Astrocyte of the spinal cord (primary cell): ENCODE results near the gene GPD2.
A peak's percentile ranks its signal among the peaks of the same experiment; 100 is the strongest.

Source experiments
- DNase-seq: peaks from one replicate; pipeline ENCODE4 v3.0.0; 2011; ENCODE audit warnings: low read depth, low spot score
- H3K4me3 ChIP-seq: 2 replicates; pipeline ENCODE4 v1.5.1; 2011; ENCODE audit warnings: low read depth, mild to moderate bottlenecking, low read length, moderate library complexity
- in situ Hi-C: cut with HindIII; loops from 2 replicates; pipeline ENCODE4 v1.10.0; 2017; ENCODE audit warnings: low sequenced_read_pairs
- TF ChIP-seq, protein P1 (sequence below): IDR thresholded peaks from 2 replicates; pipeline ENCODE4 v1.5.1; 2012; ENCODE audit warnings: low read depth, mild to moderate bottlenecking, low read length, inconsistent platforms

The GPD2 gene

DNA sequence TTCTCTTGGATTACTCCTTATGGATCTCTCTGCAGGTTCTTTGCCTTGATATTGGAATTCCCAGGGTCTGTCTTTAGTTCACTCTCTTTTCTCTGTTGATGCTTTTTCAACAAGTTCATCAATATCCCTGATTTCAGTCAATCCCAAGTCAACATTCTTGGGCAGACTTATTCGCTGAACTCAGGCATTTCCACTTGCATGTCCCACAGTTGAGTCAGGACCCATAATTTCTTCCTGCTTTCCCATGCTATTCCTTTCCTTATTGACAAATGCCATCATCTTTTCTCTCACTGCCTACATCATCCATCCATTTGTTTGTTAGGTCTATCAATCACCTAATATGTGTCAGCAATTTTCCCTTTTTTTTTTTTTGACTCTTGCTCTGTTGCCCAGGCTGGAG, 11.6 kb downstream of the GPD2 start:
- H3K4me3 ChIP-seq, result no peak overlapping the region

DNA sequence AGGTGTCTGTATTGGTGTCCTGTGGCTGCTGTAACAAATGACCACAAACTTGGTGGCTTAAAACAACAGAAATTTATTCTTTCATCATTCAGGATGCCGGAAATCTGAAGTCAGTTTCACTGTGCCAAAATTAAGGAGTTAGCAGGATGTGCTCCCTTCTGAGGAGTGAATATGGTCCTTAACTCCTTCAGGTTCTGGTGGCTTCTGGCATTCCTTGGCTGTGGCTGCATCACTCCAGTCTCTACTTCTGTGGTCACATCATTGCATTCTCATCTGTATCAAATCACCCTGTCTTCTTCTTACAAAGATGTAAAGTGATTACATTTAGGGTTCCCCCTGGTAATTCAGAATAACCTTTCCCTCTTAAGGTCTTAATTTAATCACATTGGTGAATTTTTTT, 12.6 kb downstream of the GPD2 start:
- no peak for DNase-seq
- TF ChIP-seq, protein P1, sequence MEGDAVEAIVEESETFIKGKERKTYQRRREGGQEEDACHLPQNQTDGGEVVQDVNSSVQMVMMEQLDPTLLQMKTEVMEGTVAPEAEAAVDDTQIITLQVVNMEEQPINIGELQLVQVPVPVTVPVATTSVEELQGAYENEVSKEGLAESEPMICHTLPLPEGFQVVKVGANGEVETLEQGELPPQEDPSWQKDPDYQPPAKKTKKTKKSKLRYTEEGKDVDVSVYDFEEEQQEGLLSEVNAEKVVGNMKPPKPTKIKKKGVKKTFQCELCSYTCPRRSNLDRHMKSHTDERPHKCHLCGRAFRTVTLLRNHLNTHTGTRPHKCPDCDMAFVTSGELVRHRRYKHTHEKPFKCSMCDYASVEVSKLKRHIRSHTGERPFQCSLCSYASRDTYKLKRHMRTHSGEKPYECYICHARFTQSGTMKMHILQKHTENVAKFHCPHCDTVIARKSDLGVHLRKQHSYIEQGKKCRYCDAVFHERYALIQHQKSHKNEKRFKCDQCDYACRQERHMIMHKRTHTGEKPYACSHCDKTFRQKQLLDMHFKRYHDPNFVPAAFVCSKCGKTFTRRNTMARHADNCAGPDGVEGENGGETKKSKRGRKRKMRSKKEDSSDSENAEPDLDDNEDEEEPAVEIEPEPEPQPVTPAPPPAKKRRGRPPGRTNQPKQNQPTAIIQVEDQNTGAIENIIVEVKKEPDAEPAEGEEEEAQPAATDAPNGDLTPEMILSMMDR, result no peak
- in situ Hi-C loops, result no loop called here
- H3K4me3 ChIP-seq, result no peak overlapping the region

More for the DNA sequence above, 11.6 kb downstream of the GPD2 start:
- in situ Hi-C loops, result no loop called here
- TF ChIP-seq, protein P1, result no peak
- no peak for DNase-seq

DNA sequence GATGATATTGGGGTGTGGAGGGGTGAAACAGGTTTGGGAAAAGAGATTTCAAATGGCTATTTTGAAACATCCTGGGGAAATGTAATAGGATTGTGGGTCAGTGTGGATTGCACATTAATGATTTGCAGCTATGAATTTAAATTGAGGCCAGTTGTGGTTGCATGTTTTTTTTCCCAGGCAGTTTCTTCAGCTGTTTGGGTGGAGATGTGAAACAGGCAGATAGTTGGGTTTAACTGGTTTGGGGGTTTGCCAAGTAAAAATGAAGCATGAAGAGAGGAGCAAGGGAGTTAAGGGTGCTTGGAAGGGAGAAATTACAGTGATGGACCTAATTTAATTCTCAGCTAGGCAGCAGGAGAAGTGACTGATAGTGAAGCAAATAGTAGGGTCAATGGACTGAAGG, 16.8 kb downstream of the GPD2 start:
- no peak overlapping the region for H3K4me3 ChIP-seq
- TF ChIP-seq, protein P1, result no peak
- in situ Hi-C loops, result no loop called here
- peak; percentile 59 for DNase-seq

DNA sequence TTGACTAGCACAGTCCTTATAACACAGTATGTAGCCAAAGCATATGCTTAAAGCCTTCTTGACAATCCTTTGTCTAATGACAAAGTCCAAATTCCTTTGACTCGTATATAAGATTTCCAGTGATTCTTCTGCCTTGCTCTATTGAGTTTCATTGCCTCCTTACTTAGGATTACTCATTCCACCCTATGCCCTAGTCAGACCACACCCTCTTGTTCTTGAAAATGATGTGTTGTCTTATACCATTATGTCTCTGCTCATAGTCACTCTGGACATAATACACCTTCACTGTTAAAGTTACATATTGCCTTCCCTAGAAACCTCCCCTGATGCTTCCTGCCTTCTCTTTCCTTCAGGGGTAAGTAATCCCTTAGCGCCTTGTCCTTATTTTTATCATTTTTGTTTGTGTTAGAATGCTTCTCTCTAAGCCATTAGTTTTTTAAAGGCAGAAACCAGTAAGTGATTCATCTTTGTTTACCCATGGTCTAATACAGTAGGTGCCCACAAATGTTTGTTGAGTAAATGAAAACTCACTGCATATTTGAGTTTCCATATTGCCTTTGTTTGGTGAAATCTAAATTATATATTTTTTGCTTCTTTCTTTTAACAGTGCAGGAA, 19.3 kb downstream of the GPD2 start:
- DNase-seq, result peak; percentile 49
- H3K4me3 ChIP-seq, result no peak overlapping the region
- TF ChIP-seq, protein P1, result no peak
- in situ Hi-C loops, result no loop called here

DNA sequence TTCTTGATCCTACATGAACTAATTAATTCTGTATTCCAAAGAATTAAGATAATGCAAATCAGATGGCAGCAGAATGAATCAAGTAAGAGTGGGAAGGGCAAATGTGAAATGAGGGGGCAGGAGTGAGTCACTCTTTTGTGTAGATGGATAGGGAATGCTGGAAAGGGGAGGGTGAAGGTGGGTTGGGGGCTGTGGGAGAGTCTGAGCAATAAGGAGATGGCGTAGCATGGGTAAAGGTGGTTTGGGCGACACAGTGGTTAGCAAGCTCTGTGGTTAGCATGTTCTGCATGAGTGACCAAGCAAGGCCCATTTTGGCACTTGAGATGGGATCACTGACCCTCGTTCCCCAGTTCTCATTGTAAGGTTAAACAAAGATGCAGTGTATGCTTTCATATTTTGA, 20.4 kb downstream of the GPD2 start:
- no peak overlapping the region for H3K4me3 ChIP-seq
- TF ChIP-seq, protein P1, result no peak
- in situ Hi-C loops, result no loop called here
- DNase-seq, result peak; percentile 58

DNA sequence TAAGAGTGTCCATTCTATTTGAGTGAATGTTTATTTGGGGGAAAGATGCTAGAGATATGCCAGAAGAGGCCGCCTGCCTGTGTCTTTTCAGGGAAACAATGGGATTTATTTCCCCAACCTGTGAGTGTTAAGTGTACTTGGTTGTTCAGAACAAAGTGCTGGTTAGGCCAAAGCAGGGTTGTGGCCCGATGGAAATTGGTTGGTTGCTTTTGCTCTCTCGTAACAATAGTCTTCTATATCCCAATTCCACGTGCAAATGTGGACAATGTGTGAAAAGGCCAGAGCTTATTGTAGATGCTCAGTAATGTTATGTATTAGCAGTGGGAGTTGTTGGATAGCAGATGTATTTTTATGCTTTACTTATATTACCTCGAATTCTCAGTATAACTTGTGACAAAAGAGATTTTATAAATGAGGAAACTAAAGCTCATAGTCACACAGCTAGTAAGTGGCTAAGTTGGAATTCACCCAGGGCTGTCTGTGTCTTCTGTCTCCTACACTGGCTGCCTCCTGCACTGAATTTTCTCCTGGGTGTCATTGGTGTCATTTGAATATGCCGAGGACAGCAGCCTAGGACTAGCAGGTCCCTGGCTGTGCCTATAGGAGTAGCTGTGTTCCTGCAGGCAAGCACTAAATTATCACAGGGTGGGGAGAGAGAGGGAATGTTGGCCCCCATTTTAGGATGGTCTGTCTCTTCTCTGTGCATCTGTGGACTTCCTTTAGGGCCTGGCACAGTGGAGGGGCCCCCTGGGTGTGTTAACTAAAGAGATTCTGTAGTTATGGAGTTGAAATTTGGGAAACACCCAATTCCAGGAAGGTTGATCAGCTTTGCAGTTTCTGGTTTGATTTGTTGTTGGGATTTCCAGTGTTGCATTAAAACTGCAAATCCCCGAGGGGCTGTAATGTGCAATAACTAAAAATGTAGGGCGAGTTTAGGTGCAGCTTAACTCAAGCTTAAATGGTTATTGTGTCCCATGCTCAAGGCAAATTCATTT, 21.6 kb downstream of the GPD2 start:
- TF ChIP-seq, protein P1, result no peak
- no peak for DNase-seq
- H3K4me3 ChIP-seq, result no peak overlapping the region
- in situ Hi-C loops, result no loop called here
